Ectodermal cell (in vitro differentiated cells): Measurements from ENCODE around the gene PNKD.

Experiments used
- H3K27ac ChIP-seq: 2 replicates; pipeline ENCODE4 v1.7.0; 2013; ENCODE audit warnings: mild to moderate bottlenecking, low read depth, low read length; ENCODE audit not compliant: insufficient read depth, poor library complexity, severe bottlenecking
- H3K27me3 ChIP-seq: 2 replicates; pipeline ENCODE4 v1.7.0; 2013; ENCODE audit warnings: mild to moderate bottlenecking, low read length; ENCODE audit not compliant: insufficient read depth, control insufficient read depth, poor library complexity, severe bottlenecking
- H3K36me3 ChIP-seq: one replicate; pipeline ENCODE4 v1.7.0; 2013; ENCODE audit warnings: low read length; ENCODE audit not compliant: control insufficient read depth, insufficient read depth
- H3K4me1 ChIP-seq: one replicate; pipeline ENCODE4 v1.7.0; 2013; ENCODE audit warnings: low read length; ENCODE audit not compliant: control insufficient read depth, insufficient read depth
- H3K4me3 ChIP-seq: 2 replicates; pipeline ENCODE4 v1.7.0; 2013; ENCODE audit warnings: low read depth, low read length, control low read depth; ENCODE audit not compliant: insufficient read depth
- H3K9me3 ChIP-seq: 2 replicates; pipeline ENCODE4 v1.7.0; 2013; ENCODE audit warnings: mild to moderate bottlenecking, low read length, moderate library complexity; ENCODE audit not compliant: control insufficient read depth
- WGBS, 2 experiments: methylation state at CpG; one replicate each; pipeline ENCODE4 v1.1.7; 2013; ENCODE audit warnings: missing lambda C conversion rate in 2 of 2; 5-methylcytosine and 5-hydroxymethylcytosine counted together

Gene PNKD

GRCh38 chr2:218317835-218318234 lies 47.5 kb downstream of the PNKD start:
- Histone ChIP-seq H3K27ac (no peak overlapping the region), H3K4me1 (peaks cover 7% of the 10 kb centered on the region), H3K4me3 (no peak overlapping the region), H3K36me3 (no peaks in the 10 kb centered on the region), H3K9me3 (no peaks in the 10 kb centered on the region), H3K27me3 (no peaks in the 10 kb centered on the region)
- WGBS, 2 experiments: 92 to 95% methylated on average over 4 of the region's 4 CpGs

- Histone ChIP-seq H3K27ac (no peak overlapping the region), H3K4me3 (no peak overlapping the region), H3K9me3 (no peaks in the 10 kb centered on the region), H3K27me3 (no peaks in the 10 kb centered on the region), H3K4me1 (peaks cover 7% of the 10 kb centered on the region), H3K36me3 (no peaks in the 10 kb centered on the region)
- WGBS, 2 experiments: 81% methylated on average over 7 of the region's 7 CpGs
Measured at GRCh38 chr2:218318241-218318640, 47.9 kb downstream of the PNKD start.

GRCh38 chr2:218319813-218320365 lies 49.6 kb downstream of the PNKD start:
- Histone ChIP-seq H3K27me3 (no peaks in the 10 kb centered on the region), H3K4me1 (peaks cover 14% of the 10 kb centered on the region), H3K36me3 (no peaks in the 10 kb centered on the region), H3K4me3 (no peak overlapping the region), H3K9me3 (no peaks in the 10 kb centered on the region), H3K27ac (no peak overlapping the region)
- 67 to 69% methylated on average over 6 of the region's 6 CpGs for WGBS, 2 experiments

GRCh38 chr2:218320704-218321336 lies 50.5 kb downstream of the PNKD start:
- WGBS, 2 experiments: 89 to 97% methylated on average over 3 of the region's 3 CpGs
- Histone ChIP-seq H3K27me3 (no peaks in the 10 kb centered on the region), H3K4me3 (no peak overlapping the region), H3K27ac (no peak overlapping the region), H3K36me3 (no peaks in the 10 kb centered on the region), H3K9me3 (no peaks in the 10 kb centered on the region), H3K4me1 (peaks cover 20% of the 10 kb centered on the region)

DNA sequence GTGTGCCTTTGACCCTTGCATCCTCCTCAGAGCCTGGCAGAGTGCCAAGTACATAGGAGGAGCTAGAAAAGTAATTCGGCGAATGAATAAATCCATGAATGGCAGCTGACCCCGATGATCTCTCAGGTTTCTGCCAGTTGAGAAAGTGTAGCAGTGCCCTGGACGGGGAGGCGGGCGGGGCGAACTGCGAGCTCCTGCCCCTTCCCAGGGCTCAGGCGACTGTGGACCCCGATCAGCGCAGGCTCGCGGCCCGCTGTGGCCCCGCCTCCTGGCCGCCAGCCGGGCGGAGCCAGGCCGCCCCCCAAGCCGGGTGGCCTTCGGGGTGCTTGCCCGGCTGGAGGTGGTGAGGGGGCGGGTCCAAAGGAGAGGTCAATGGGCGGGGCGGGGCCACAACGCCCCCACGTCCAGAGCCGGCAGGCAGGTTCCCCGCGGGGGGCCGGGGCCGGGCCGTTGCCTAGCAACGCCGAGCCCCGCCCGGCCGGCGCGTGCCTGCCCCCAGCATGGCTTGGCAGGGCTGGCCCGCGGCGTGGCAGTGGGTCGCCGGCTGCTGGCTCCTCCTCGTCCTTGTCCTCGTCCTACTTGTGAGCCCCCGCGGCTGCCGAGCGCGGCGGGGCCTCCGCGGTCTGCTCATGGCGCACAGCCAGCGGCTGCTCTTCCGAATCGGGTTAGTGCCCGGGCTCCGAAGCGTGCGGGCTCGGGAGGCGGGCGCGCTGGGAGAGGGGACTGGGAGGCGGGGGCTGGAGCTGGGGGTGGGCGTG lies 52.6 kb downstream of the PNKD start:
- Histone ChIP-seq H3K9me3 (no peaks in the 10 kb centered on the region), H3K4me3 (peak overlapping the region; percentile 55), H3K36me3 (no peaks in the 10 kb centered on the region), H3K27ac (peak overlapping the region; percentile 85), H3K27me3 (no peaks in the 10 kb centered on the region), H3K4me1 (peaks cover 32% of the 10 kb centered on the region)
- WGBS, 2 experiments: 1% methylated on average over 69 of the region's 69 CpGs

DNA sequence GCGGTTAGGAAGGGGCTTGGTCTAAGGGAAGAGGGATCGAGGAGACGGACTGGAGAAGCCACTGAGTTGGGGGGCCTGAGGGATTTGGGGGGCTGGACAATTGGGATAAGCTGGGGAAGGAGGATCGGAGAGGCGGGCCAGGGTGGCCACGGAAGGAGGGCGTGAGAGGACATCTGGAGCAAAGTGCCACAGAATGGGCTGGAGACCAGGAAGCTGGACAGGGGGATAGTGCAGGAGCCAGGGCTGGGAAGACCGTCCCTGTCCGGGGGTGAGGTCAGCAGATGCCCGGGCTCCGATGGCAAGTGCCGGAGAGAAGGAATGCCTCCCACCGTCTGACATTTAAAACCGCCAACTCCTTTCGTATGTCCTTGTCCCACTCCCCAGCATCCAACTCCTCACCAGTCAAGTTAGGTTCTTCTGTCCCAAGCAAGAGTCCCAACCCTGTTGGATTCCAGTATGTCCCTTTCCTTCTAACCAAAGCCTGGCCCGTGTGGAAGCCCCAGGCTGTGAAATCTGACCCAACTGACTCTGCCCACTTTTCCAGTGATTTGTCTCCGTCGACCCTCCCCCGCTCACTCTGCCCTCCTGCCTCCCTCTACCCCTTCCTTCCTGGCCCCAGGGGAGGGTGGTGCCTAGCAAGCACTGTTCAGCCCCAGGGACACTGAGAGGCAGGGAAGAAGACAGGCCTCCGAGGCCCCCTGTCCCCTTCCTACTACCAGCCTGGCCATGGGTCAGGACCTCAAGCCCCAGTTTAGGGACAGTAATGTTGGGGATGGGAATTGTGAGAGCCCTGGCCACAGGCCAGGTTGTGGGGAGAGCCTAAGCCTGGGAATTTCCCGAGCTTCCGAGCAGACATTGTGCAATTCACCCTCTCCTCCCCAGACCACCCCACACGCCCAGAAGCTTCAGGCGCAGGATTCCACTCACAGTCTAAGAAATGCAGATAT lies 53.5 kb downstream of the PNKD start:
- 3 to 5% methylated on average over 23 to 24 of the region's 24 CpGs for WGBS, 2 experiments
- Histone ChIP-seq H3K4me1 (peaks cover 32% of the 10 kb centered on the region), H3K27me3 (no peaks in the 10 kb centered on the region), H3K36me3 (no peaks in the 10 kb centered on the region), H3K9me3 (no peaks in the 10 kb centered on the region), H3K27ac (peak overlapping the region; percentile 85), H3K4me3 (peak overlapping the region; percentile 55)

DNA sequence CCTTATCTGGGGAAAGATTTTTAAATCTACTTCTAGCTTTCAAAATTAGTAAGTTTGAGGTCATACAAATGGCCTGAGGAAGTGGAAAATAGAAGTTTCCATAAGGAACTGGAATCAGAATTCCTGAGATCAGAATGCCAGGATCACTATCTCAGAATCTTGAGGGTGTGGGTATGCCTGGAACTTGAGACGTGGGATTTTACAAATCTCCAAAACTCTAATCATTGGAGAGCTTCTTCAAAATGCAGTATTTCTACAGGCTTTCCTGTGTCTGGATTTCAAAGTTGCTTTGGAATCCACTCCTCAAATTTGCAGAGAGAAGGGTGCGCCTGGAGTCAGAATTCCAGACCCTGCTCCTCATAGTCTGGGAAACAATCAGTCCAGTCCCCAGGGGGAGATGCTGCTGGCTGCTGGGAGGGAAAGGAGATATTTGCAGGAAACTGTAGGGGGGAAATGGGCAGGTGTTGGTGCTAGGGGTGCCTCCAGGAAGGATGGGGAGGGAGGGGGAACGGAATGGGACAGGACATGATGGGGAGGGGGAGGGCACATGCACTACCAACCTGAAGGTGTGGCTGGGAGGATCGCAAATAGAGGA lies 55.3 kb downstream of the PNKD start:
- no peak overlapping the region for H3K27ac ChIP-seq
- no peak overlapping the region for H3K4me3 ChIP-seq
- H3K36me3 ChIP-seq: no peaks in the 10 kb centered on the region
- H3K27me3 ChIP-seq: no peaks in the 10 kb centered on the region
- H3K9me3 ChIP-seq: no peaks in the 10 kb centered on the region
- peaks cover 36% of the 10 kb centered on the region for H3K4me1 ChIP-seq
- 70 to 71% methylated on average over 4 of the region's 4 CpGs for WGBS, 2 experiments

GRCh38 chr2:218326315-218326714 lies 56.0 kb downstream of the PNKD start:
- no peaks in the 10 kb centered on the region for H3K27me3 ChIP-seq
- no peaks in the 10 kb centered on the region for H3K9me3 ChIP-seq
- peaks cover 36% of the 10 kb centered on the region for H3K4me1 ChIP-seq
- no peak overlapping the region for H3K27ac ChIP-seq
- H3K4me3 ChIP-seq: no peak overlapping the region
- WGBS, 2 experiments: 78 to 92% methylated on average over 2 of the region's 2 CpGs
- no peaks in the 10 kb centered on the region for H3K36me3 ChIP-seq

- Histone ChIP-seq H3K4me1 (peaks cover 30% of the 10 kb centered on the region), H3K9me3 (no peaks in the 10 kb centered on the region), H3K27me3 (no peaks in the 10 kb centered on the region), H3K4me3 (no peak overlapping the region), H3K36me3 (no peaks in the 10 kb centered on the region), H3K27ac (no peak overlapping the region)
- 81% methylated on average over 11 of the region's 11 CpGs for WGBS, 2 experiments
Measured at GRCh38 chr2:218327451-218328210, 57.3 kb downstream of the PNKD start.
